Caco-2 (cell line): ENCODE data around the gene NUBP1. TPM values are rescaled to one million over a fixed set of nuclear protein-coding genes. Genes with fewer than 3 reads are reported as not detected.

ENCODE experiments used
- BruUV-seq: library from RNA; stranded (reverse); fragments of 400-500 nt; replicated peaks from 2 replicates; lab custom pipeline; 2021; lab: Mats Ljungman, UMichigan
- CTCF ChIA-PET: fragments of 300-600 bp; sonication (Branson Sonifier 250); formaldehyde crosslinking; loops from one replicate; lab custom pipeline; 2022; ENCODE audit warnings: antibody characterized with exemption; lab: Charles Lee
- POLR2A ChIA-PET: fragments of 300-600 bp; sonication (Branson Sonifier 250); formaldehyde crosslinking; loops from one replicate; lab custom pipeline; 2022; ENCODE audit warnings: antibody characterized with exemption; lab: Charles Lee
- DNase-seq, 2 experiments: peaks; one replicate each; pipeline versions ENCODE4 v3.0.0 to v3.0.0-alpha.2; 2020 to 2022
- H3K27me3 ChIP-seq: replicated peaks from 2 replicates; pipeline ENCODE4 v1.6.0; 2011; ENCODE audit warnings: low read length; ENCODE audit not compliant: control insufficient read depth, insufficient read depth
- H3K36me3 ChIP-seq: 2 replicates; pipeline ENCODE4 v1.5.1; 2011; ENCODE audit warnings: low read length; ENCODE audit not compliant: control insufficient read depth, insufficient read depth
- H3K4me1 ChIP-seq: fragments of 250-450 bp; sonication (Bioruptor Pico); 2 replicates; pipeline ENCODE4 v1.5.1; 2020; ENCODE audit warnings: mild to moderate bottlenecking
- H3K4me3 ChIP-seq: 2 replicates; pipeline ENCODE4 v1.5.1; 2011; ENCODE audit warnings: low read depth, mild to moderate bottlenecking, control low read depth, low read length
- H3K9me3 ChIP-seq: fragments of 250-450 bp; sonication (Bioruptor Pico); 2 replicates; pipeline ENCODE4 v1.5.1; 2020; ENCODE audit warnings: mild to moderate bottlenecking, moderate library complexity
- H3K27ac Mint-ChIP-seq: one replicate; pipeline ENCODE4 v1.8.0; 2022; ENCODE audit warnings: mixed read lengths; ENCODE audit not compliant: unreplicated experiment
- H3K27me3 Mint-ChIP-seq: one replicate; pipeline ENCODE4 v1.8.0; 2022; ENCODE audit warnings: mixed read lengths; ENCODE audit not compliant: insufficient read depth, unreplicated experiment
- H3K36me3 Mint-ChIP-seq: one replicate; pipeline ENCODE4 v1.8.0; 2022; ENCODE audit warnings: mild to moderate bottlenecking, mixed read lengths; ENCODE audit not compliant: insufficient read depth, unreplicated experiment
- H3K4me1 Mint-ChIP-seq: one replicate; pipeline ENCODE4 v1.8.0; 2022; ENCODE audit warnings: low read depth, mixed read lengths; ENCODE audit not compliant: unreplicated experiment
- H3K4me3 Mint-ChIP-seq: one replicate; pipeline ENCODE4 v1.8.0; 2022; ENCODE audit warnings: mild to moderate bottlenecking, moderate library complexity, mixed read lengths; ENCODE audit not compliant: unreplicated experiment
- H3K9me3 Mint-ChIP-seq: one replicate; pipeline ENCODE4 v1.8.0; 2022; ENCODE audit warnings: mixed read lengths; ENCODE audit not compliant: unreplicated experiment
- intact Hi-C: fragments of 100-400 bp; cut with micrococcal nuclease; formaldehyde crosslinking; loops from one replicate; pipeline ENCODE4 v1.10.0; 2022; ENCODE audit not compliant: unreplicated experiment
- total RNA-seq: library from RNA; stranded (reverse); gene quantifications from 2 replicates; pipeline ENCODE4 v1.2.3, GENCODE V29; 2022
- TF ChIP-seq, protein P1 (sequence below), 2 experiments: fragments of 200-600 bp in 1 of 2; IDR thresholded peaks; 1 replicate in 1 of 2; 2 replicates in 1 of 2; pipeline versions ENCODE4 v1.5.1 to v1.8.0; 2011 to 2022; ENCODE audit warnings: antibody characterized with exemption in 1 of 2, control low read depth in 1 of 2, inconsistent platforms in 1 of 2, low read depth in 1 of 2, low read length in 1 of 2, mild to moderate bottlenecking in 1 of 2, moderate library complexity in 1 of 2; ENCODE audit not compliant: insufficient read depth in 1 of 2, severe bottlenecking in 1 of 2, unreplicated experiment in 1 of 2

The NUBP1 gene
- total RNA-seq, 1 experiment from 2014 or later, result 25.3 TPM

DNA sequence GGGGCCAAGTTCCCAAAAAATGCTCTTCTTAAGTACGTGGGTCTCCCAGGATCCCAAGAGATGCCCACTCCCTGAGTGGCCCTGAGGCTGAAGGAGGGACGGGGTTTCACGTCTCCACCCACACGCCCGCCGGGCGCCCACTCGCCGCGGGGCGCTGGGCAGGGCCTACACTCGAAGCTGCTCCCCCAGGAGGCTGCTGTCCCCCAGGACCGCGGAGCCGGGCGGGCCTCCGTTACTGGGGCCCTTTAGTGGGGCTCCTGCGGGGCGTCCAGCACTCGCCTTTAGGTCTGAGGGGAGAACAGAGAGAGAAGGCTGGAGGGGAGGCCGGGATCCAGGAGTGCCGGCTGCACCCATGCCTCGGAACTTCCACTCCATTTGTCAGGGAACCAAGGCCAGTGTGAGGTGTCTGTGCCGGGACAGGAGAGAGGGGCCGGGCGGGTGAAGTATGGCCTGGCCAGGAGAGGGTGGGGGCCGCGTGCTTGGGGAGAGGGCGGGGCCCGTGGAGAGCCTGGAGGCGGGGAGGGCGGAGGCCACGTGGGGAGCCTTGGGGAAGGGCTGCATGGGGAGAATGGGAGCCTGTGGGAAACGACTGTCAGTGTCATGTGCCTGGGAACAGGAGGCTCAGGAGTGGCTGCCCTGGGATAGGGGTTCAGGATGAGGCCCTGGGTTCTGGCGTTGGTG lies 18.8 kb downstream of the NUBP1 start:
- H3K27me3 ChIP-seq, result no peaks in the 10 kb centered on the region
- no peaks in the 10 kb centered on the region for H3K9me3 ChIP-seq
- H3K4me1 ChIP-seq, result no peaks in the 10 kb centered on the region
- ChIA-PET POLR2A (no interaction called here), CTCF (no interaction called here)
- intact Hi-C loops, result no loop called here
- H3K27me3 Mint-ChIP-seq, result no peaks in the 10 kb centered on the region
- no peak for DNase-seq
- BruUV-seq, result no TSS peak
- TF ChIP-seq, protein P1, sequence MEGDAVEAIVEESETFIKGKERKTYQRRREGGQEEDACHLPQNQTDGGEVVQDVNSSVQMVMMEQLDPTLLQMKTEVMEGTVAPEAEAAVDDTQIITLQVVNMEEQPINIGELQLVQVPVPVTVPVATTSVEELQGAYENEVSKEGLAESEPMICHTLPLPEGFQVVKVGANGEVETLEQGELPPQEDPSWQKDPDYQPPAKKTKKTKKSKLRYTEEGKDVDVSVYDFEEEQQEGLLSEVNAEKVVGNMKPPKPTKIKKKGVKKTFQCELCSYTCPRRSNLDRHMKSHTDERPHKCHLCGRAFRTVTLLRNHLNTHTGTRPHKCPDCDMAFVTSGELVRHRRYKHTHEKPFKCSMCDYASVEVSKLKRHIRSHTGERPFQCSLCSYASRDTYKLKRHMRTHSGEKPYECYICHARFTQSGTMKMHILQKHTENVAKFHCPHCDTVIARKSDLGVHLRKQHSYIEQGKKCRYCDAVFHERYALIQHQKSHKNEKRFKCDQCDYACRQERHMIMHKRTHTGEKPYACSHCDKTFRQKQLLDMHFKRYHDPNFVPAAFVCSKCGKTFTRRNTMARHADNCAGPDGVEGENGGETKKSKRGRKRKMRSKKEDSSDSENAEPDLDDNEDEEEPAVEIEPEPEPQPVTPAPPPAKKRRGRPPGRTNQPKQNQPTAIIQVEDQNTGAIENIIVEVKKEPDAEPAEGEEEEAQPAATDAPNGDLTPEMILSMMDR (IDR thresholded peaks at IDR 0.05; ENCODE audit: insufficient read depth in 1 of 2, low read depth in 1 of 2, low read length in 1 of 2, severe bottlenecking in 1 of 2, unreplicated experiment in 1 of 2), result no peak
- H3K27ac Mint-ChIP-seq, result no peak overlapping the region
- no peak overlapping the region for H3K4me3 Mint-ChIP-seq
- H3K9me3 Mint-ChIP-seq, result no peaks in the 10 kb centered on the region
- no peaks in the 10 kb centered on the region for H3K4me1 Mint-ChIP-seq
- no peak overlapping the region for H3K4me3 ChIP-seq
- peaks cover 40% of the 10 kb centered on the region for H3K36me3 Mint-ChIP-seq
- peaks cover 2% of the 10 kb centered on the region; the same call in 1 of the 2 replicates for H3K36me3 ChIP-seq

DNA sequence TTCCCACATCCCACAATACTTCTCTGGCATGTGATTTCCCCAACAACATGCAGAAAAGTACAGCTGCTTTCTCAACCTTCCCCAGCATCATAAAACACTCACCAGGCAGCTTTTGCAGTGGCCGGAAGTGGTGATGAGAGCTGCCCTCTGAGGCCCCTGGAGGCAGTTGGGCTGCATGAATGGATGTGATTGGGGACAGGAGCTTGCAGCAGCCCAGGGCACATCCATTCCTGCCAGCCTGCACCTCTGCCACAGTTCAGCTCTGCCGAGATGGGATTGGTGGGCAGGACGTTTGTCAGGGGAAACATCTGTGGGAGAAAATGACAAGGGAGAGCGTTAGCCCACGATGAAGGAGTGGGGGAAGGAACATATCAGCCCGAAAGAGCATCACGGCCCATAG lies 19.8 kb downstream of the NUBP1 start:
- no TSS peak for BruUV-seq
- intact Hi-C loops, result no loop called here
- DNase-seq, result no peak
- Mint-ChIP-seq H3K27ac (no peak overlapping the region), H3K27me3 (no peaks in the 10 kb centered on the region), H3K4me3 (no peak overlapping the region), H3K36me3 (peaks cover 38% of the 10 kb centered on the region), H3K4me1 (no peaks in the 10 kb centered on the region), H3K9me3 (no peaks in the 10 kb centered on the region)
- Histone ChIP-seq H3K4me1 (no peaks in the 10 kb centered on the region), H3K27me3 (no peaks in the 10 kb centered on the region), H3K36me3 (peaks cover 2% of the 10 kb centered on the region; the same call in 1 of the 2 replicates), H3K4me3 (no peak overlapping the region), H3K9me3 (no peaks in the 10 kb centered on the region)
- POLR2A ChIA-PET, result no interaction called here
- TF ChIP-seq, protein P1 (IDR thresholded peaks at IDR 0.05; ENCODE audit: insufficient read depth in 1 of 2, low read depth in 1 of 2, low read length in 1 of 2, severe bottlenecking in 1 of 2, unreplicated experiment in 1 of 2), result no peak
- CTCF ChIA-PET, result no interaction called here

DNA sequence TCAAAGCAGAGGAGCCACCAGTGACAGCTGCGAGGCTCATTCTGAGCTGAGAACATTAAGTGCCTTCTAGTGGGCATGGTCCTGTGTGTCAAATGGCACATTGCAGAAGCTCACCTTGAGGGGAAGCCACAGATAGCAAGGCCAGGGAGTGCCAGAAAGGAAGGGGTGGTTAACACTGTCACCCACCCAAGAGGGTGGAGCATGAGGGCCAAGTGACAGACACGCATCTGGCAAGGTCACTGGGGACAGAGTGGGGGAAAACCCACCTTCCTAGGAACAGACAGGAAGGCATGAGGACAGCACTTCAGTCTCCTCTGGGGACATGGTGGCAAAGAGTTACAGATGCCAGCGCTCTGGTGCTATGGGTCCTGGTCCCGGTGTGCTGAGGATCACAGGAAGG lies 22.1 kb downstream of the NUBP1 start:
- Mint-ChIP-seq H3K4me3 (no peak overlapping the region), H3K27ac (no peak overlapping the region), H3K27me3 (no peaks in the 10 kb centered on the region), H3K9me3 (no peaks in the 10 kb centered on the region), H3K4me1 (no peaks in the 10 kb centered on the region), H3K36me3 (peaks cover 30% of the 10 kb centered on the region)
- Histone ChIP-seq H3K4me1 (no peaks in the 10 kb centered on the region), H3K9me3 (no peaks in the 10 kb centered on the region), H3K27me3 (no peaks in the 10 kb centered on the region), H3K4me3 (no peak overlapping the region), H3K36me3 (peaks cover 2% of the 10 kb centered on the region; the same call in 1 of the 2 replicates)
- DNase-seq, result no peak
- no TSS peak for BruUV-seq
- intact Hi-C loops, result no loop called here
- CTCF ChIA-PET, result no interaction called here
- POLR2A ChIA-PET, result no interaction called here
- TF ChIP-seq, protein P1 (IDR thresholded peaks at IDR 0.05; ENCODE audit: insufficient read depth in 1 of 2, low read depth in 1 of 2, low read length in 1 of 2, severe bottlenecking in 1 of 2, unreplicated experiment in 1 of 2), result no peak
